Type B pancreatic cell (in vitro differentiated cells): Measurements from ENCODE around the gene CCDC50. TPM values are rescaled to one million over a fixed set of nuclear protein-coding genes. Genes with fewer than 3 reads are reported as not detected.

Experiments
- DNase-seq: peaks from one replicate; pipeline ENCODE4 v3.0.0; 2021; ENCODE audit warnings: mixed read lengths; ENCODE audit not compliant: unreplicated experiment; ENCODE audit errors: extremely low spot score
- H3K27ac Mint-ChIP-seq: 2 replicates; pipeline ENCODE4 v1.8.0; 2021; ENCODE audit warnings: mild to moderate bottlenecking, mixed read lengths
- H3K27me3 Mint-ChIP-seq: 2 replicates; pipeline ENCODE4 v1.8.0; 2021; ENCODE audit warnings: mixed read lengths
- H3K36me3 Mint-ChIP-seq: 2 replicates; pipeline ENCODE4 v1.8.0; 2021; ENCODE audit warnings: mixed read lengths
- H3K4me1 Mint-ChIP-seq: one replicate; pipeline ENCODE4 v1.8.0; 2021; ENCODE audit warnings: mixed read lengths; ENCODE audit not compliant: unreplicated experiment
- H3K4me3 Mint-ChIP-seq: 2 replicates; pipeline ENCODE4 v1.8.0; 2021; ENCODE audit warnings: mild to moderate bottlenecking, mixed read lengths
- H3K9me3 Mint-ChIP-seq: 2 replicates; pipeline ENCODE4 v1.8.0; 2021; ENCODE audit warnings: mixed read lengths
- CTCF ChIP-seq: fragments of 200-600 bp; sonication (generic); conservative IDR thresholded peaks from 2 replicates; pipeline ENCODE4 v1.5.0; 2021; ENCODE audit warnings: antibody characterized with exemption, mild to moderate bottlenecking
- total RNA-seq: library from RNA; stranded (reverse); gene quantifications from 2 replicates; pipeline ENCODE4 v1.2.1, GENCODE V29; 2021; ENCODE audit warnings: low replicate concordance

CCDC50 gene
- total RNA-seq, 1 donor from 2014 or later, result 47.4 TPM

- Mint-ChIP-seq H3K9me3 (peaks cover 3% of the 10 kb centered on the region), H3K36me3 (peaks cover 37% of the 10 kb centered on the region), H3K27me3 (no peaks in the 10 kb centered on the region), H3K4me1 (peaks cover 24% of the 10 kb centered on the region), H3K4me3 (no peak overlapping the region), H3K27ac (peak overlapping the region; percentile 94)
- DNase-seq, result no peak
- TF ChIP-seq CTCF, result no peak
Observed at GRCh38 chr3:191357909-191358308, 28.7 kb downstream of the CCDC50 start.

- no peak for DNase-seq
- Mint-ChIP-seq H3K9me3 (peaks cover 3% of the 10 kb centered on the region), H3K27me3 (no peaks in the 10 kb centered on the region), H3K36me3 (peaks cover 43% of the 10 kb centered on the region), H3K4me3 (peak overlapping the region; percentile 32), H3K4me1 (peaks cover 24% of the 10 kb centered on the region), H3K27ac (peak overlapping the region; percentile 95)
- no peak for TF ChIP-seq CTCF
Observed at GRCh38 chr3:191358929-191359328, 29.7 kb downstream of the CCDC50 start.

GRCh38 chr3:191360620-191361019 lies 31.4 kb downstream of the CCDC50 start:
- H3K4me1 Mint-ChIP-seq, result peaks cover 21% of the 10 kb centered on the region
- no peak for DNase-seq
- peak overlapping the region; percentile 95 for H3K27ac Mint-ChIP-seq
- H3K4me3 Mint-ChIP-seq, result peak overlapping the region; percentile 55
- H3K27me3 Mint-ChIP-seq, result no peaks in the 10 kb centered on the region
- peaks cover 3% of the 10 kb centered on the region for H3K9me3 Mint-ChIP-seq
- TF ChIP-seq CTCF, result no peak
- H3K36me3 Mint-ChIP-seq, result peaks cover 48% of the 10 kb centered on the region

GRCh38 chr3:191361456-191361855 lies 32.3 kb downstream of the CCDC50 start:
- Mint-ChIP-seq H3K9me3 (peaks cover 3% of the 10 kb centered on the region), H3K4me1 (peaks cover 17% of the 10 kb centered on the region), H3K36me3 (peaks cover 48% of the 10 kb centered on the region), H3K27ac (peak overlapping the region; percentile 95), H3K27me3 (no peaks in the 10 kb centered on the region), H3K4me3 (peak overlapping the region; percentile 53)
- TF ChIP-seq CTCF, result no peak
- DNase-seq, result no peak

- no peak overlapping the region for H3K4me3 Mint-ChIP-seq
- TF ChIP-seq CTCF, result no peak
- H3K27ac Mint-ChIP-seq, result peak overlapping the region; percentile 95
- no peaks in the 10 kb centered on the region for H3K27me3 Mint-ChIP-seq
- H3K36me3 Mint-ChIP-seq, result peaks cover 50% of the 10 kb centered on the region
- H3K4me1 Mint-ChIP-seq, result peaks cover 14% of the 10 kb centered on the region
- no peak for DNase-seq
- H3K9me3 Mint-ChIP-seq, result peaks cover 3% of the 10 kb centered on the region
Observed at GRCh38 chr3:191362037-191362436, 32.8 kb downstream of the CCDC50 start.
